GM21723 (cell line): ENCODE data around the gene VAC14.

Source experiments
- ATAC-seq: cut with Tn5 transposase; IDR thresholded peaks from one replicate; pipeline ENCODE4 v1.9.1; 2021; ENCODE audit warnings: mild to moderate bottlenecking, moderate library complexity; ENCODE audit not compliant: unreplicated experiment

VAC14 gene

GRCh38 chr16:70725912-70726828 is 74.8 kb downstream of the VAC14 start:
- no peak for ATAC-seq

DNA sequence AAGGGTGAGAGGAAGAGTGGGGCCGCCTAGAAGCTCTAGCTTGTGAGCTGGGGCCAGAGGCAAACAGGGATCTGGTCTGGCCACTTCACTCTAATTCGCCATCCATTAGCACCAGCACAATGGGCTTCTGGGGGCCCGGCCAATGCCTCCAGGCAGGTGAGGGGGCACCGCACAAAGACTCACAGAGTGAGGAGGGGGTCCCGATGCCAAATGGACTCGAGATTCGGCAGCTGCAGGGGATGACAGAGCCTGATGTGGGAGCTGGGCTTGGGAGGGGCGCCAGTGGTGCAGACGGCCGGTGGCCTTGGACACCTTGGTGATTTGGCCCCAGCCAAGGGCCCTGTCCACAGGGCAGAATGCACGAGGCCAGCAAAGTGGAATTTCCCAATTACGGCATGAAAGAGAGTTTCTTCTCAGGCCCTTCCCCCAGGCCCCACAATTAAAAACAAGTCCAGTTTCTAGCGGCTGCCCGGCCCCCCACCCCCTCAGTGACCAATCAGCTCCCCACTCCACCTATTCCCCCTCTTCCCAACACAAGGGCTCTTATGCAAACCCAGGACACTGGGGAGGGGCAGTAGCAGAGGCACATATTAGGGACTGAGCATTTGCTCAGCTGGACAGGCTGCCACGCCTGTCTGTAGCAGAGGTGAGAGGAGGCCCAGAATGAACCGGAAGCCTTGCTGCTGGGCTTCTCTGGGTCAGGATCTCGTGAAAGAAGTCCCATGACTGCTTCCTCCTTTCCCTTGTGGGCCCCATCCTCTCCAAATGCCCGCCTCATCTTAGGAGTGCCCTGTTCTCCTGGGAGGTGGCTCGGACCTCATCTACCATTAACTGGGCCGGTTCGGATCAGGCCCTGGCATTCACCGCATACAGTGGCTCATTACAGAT is 75.7 kb downstream of the VAC14 start:
- no peak for ATAC-seq

DNA sequence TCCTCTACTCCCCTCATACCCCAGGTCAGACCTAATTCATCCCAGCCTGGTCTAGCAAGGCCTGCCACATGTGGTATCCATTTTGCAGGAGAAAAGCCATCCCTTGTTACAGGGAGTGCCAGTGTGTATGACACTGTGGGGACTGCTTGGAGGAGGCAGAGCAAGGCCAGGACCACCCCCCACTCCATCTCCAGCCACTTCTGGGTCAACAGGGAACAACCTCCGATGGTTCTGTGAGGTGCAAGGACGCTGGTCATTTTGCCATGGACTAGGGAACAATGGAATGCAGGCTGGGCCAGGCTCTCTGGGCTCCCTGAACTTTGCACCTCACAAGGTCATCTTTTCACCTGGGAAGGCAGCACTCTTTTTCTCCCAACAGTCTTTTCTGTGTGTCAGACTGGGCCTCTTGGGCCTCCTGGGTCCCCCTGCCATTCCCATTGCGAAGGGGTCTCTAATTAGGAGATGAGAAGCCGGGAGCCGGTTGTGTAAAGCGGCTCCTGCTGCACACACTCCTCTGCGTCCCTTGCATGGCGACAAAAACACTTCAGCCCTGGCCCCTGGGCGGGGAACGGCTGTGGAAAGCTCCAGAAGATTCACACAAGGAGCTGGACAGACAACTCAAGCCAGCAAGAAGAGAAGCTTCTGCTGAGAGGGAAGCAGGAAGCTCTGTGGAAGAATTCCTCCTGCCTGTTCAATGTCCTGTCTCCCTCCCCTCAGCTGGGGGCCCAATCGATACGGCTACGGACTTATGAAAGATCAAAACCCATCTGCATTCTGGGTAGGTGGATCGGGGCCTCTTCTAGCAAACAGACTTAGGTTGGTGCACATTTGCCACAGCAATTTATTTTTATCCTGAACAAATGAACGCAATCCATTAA is 76.6 kb downstream of the VAC14 start:
- ATAC-seq = no peak

DNA sequence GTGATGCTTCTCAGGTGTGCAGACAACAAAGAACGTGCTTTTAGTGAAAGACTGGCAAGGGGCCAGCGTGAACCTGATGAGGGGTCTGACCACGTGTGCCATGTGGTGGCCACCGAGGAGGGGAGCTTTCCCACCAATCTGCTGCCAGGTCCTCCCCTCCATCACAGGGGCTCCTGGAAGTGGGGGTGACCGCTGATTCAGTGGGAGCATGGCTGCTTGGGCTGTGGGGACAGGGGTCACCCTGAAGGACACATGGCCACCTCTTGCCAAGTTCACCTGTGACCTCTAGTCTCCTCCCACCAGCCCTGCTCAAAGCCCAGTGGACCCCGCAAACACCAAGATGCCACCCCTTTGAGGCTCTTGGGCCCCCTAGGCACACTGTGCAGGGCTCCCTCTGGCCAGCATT is 77.2 kb downstream of the VAC14 start:
- ATAC-seq = no peak

DNA sequence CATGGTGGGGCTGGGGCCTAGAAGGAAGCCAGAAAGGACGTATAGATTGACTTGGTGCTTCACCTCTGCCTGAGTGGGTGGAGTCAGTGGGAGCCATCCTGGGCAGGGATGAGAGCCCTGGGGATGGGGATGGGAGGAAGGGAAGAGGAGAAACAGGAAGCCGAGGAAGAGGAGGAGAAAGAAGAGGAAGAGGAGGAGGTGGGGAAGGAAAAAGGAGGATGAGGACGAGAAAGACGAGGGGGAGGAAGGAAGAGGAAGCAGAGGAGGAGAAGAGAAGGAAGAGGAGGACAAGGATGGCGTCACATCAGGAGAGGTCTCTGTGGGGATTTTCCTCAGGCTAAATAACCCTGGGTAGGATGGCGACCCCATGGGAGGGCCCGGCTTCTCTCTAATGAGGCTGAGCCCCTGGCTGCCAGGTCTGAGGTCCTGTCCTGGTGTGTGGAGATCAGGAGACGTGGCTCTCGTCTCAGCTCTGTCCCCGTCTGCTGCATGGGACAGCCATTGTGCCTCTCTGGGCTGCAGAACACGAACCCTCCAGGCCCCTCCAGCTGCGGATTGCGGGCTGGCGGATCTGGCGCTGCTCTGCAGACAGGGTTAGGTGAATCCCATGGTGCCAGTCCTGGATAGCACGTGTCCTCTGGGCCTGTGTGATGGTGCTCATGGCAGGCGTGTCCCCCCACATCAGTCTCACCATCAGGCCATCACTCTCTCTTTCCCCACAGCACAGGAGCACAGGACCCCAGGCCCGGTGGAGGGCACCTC is 79.6 kb downstream of the VAC14 start:
- no peak for ATAC-seq

DNA sequence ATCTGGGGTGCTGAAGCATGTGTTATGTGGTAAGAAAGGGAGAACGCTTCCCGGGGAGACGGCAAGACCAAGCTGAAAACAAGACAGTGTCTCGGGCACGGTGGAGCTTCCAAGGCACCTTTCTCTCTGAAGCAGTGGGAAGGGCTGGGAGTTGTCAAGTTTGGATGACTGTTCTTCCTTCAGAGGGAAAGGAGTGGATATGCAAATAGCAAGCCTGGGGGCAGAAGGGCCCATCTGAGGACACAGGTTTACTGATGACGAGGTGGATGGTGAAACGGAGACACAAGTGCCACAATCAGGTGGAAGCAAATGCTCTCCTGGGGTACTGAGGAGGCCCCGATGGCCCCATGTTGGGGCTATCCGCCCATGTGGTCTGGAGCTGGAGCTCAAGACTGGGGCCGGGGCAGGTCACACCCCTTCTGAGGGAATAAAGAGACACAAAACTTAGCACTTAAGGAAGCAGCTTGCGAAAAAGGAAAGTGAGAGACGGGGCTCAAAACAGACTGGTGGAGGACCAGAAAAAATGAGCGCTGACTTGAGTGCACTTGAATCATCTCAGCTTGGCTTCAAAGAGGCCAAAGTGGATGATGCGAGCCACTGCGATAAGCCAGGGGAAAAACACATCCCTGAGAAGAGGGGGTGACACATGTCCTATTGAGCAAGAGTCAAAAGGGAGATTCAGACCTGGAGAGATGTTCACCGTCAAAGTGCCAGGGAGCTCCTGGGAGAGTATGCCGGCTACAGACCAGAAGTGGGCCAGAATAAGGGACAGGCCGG is 80.3 kb downstream of the VAC14 start:
- ATAC-seq = no peak

DNA sequence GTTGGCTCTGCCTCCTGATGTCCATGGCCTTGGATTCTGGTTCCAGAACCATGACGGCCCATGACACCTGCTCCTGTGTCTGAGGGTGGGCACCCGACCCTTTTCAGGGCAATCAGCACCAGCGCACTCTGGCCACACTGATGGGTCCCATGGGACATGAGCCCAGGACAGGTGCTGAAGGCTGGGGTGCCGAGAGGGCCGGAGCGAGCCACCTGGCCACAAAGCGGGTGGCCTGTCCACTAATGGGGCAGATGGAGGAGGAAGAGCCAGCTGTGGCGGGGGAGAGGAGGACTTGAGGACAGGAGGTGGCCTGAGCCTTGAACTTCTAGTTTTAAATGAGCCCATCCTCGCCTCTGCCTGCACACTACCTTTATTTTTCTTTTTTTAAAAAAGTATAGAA is 83.9 kb downstream of the VAC14 start:
- ATAC-seq = no peak

GRCh38 chr16:70715860-70716357 is 85.0 kb downstream of the VAC14 start:
- no peak for ATAC-seq

DNA sequence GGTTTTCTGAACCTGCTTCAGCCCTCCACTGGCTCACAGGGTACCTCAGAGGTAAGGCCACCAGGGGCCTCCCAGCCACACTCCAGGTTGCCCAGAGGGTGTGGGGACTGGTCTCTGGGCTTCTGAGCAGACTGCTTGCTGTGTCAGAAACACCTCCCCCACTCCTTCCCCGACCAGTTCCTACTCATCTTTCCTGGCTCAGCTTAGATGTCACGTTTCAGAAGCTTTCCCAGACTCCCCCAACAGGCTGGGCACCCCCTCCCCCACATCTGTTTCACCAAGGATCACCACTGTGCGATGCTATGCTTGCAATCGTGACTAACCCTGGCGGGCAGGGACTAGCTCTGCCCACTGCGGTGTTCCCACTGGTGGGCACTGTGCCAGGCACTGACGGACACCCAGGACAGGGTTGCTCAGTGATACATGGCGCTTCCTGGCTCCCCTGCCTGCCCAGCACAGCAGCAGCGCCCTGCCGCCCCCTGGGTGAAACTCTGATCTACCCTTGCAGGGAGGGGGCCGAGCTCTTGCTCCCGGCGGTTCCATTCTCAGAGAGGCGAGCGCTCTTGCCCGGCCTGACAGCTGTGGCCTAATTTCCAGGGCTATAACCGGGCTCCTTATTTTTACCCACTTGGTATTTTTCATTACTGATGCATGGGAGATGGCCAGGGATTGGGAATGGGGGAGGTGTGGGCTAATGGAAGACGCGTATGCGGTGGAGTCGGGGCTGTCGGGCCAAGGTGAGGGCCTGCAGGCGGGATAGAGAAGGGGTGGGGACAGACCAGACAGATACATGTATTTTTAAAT is 85.7 kb downstream of the VAC14 start:
- no peak for ATAC-seq

DNA sequence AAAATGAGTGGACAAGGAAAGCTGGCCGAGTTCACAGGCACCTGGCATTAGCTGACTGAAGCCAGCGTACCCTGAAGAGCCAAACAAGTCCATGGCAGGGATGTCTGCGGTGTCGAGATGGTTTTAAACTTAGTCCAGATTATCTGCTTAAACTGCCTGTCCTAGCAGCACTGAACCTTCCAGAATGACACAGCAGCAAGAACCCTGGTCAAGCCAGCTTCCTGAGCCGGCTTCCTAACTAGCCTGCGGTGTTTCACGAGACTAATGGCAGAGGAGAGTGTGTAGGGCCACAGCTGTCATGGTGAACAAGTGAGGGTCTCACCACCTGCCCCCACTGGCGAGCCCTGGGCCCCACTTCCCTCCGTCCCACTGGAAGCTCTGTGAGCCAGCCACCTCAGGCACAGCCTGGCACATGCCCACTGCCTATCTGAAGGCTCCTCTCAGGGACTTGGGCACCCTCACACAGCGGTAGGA is 86.3 kb downstream of the VAC14 start:
- ATAC-seq = no peak

DNA sequence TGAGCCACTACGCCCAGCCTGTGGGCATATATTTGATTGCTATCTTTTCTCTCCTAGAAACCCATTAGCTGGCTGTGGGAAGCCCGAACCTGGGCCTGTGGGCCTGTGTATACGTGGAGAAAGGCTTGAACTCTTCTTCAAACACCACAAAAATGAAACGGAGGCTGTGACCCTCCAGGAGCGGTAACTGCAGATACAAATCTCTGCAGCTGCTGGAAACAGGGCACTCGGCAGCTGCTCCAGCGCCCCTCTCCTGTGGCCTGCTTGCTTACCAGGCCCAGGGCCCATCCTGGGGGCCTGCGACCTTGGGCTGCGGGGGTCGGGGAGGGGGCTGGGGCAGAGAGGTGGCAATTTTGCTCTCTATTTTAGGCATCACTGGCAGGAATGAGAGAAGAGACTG is 87.1 kb downstream of the VAC14 start:
- ATAC-seq = no peak

GRCh38 chr16:70713342-70713741 is 87.6 kb downstream of the VAC14 start:
- ATAC-seq = no peak

DNA sequence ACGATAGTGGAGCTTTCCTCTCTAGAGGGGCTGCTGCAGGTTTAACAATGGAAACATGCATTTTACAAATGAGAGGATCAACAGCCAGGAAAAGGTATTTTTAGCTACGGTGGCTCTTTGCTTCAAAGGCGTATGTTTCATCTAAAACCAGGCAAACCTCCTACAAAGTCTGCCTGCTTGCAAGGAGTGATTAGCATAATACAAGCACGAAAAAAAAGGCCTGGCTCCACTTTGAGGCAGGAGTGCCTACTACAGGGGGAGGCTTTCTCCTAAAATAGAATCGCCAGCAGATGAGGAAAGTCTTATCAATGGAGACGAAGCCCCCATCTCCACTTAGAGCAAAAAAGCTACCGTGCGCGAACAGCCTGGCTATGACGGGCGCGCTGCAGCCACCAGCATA is 88.0 kb downstream of the VAC14 start:
- no peak for ATAC-seq

DNA sequence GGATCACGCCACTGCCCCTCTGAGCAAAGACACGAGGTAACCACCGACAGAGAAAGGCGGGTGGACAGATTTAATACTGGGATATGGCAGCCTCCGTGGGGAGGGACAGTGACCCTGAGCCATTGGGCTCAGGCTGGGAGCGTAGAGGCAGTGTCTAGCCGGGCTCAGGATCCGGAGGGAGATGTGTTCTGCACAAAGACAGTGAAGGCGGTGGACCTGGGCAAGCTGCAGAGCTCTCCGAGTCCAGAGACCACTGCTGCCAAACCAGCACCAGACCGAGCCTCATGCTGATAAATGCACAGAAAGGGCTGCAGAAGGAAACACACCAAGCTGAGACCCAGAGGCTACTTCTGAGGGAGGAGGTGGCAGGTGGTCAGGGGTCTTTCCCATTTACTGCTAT is 88.6 kb downstream of the VAC14 start:
- no peak for ATAC-seq

DNA sequence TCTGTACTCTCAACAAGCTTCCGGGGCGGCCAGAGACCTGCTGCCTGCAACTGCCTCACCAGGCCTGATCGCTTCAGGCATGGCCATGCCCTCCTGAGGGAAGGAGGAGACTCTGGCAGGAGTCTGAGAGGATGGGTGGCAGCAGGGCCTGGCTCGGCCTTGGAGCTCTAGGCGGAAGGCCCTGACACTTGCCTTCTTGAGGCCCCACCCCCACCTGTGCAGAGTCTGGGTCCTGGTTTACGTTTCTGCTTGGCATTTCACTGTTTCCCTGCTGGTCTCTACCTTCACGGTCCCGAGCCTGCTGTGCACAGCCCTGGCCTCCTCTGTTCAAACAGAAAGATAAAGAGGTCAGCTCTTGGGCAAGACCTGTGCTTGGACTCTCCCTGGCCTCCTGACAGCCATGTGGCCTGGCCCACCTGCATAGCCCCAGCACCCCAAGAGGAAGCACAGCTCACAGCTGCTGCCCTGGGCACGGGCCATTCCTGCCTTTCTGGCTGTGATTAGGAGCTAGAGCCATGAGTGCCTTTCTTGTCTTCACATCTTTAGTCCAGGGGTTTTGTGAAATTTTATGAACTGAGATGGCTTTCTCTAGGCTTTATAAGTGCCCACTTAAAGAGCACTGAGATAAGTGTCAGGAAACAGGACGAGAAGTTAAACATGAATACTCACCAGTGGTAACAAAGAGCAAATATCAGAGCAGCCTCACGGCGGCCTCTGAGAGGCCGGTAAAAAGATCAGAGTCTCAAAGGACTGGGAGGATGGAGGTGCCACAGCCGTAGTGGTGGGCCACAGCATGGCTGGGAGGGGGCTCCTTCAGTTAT is 89.5 kb downstream of the VAC14 start:
- ATAC-seq = no peak

GRCh38 chr16:70710422-70711210 is 90.3 kb downstream of the VAC14 start:
- no peak for ATAC-seq

DNA sequence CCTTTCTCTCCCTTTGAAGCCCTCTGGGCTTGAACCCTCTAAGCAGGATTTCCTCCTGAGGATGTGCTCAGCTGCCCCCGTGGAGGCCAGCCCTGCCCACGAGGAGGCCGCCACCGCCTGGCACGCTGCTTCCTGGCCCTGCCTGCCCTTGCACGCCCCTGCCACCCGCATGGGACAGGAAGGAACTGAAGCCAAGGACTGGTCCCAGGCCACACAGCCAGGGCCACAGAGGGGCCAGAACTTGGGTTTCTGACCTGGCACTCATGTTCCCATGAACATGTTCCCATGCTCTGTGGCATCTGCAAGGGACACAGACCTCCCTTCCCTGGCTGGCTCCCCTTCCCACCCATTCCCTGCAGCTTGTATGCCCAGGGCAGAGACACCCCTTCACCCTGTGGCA is 91.0 kb downstream of the VAC14 start:
- no peak for ATAC-seq
